SK-N-SH (cell line): ENCODE results near the gene CMTM8. TPM values are rescaled to one million over a fixed set of nuclear protein-coding genes. Genes with fewer than 3 reads are reported as not detected.

Experiments
- CTCF ChIA-PET: fragments of 300-600, 350-600 bp; formaldehyde crosslinking; extraction: SDS; loops from one replicate; lab custom pipeline; 2021; lab: Yijun Ruan, JAX
- POLR2A ChIA-PET: fragments of 350-600 bp; sonication (Branson Sonifier 250); formaldehyde crosslinking; extraction: SDS; loops from one replicate; lab custom pipeline; 2020; ENCODE audit warnings: antibody characterized with exemption, inconsistent platforms; lab: Yijun Ruan, JAX
- DNase-seq: peaks from one replicate; pipeline ENCODE4 v3.0.0; 2012
- H2AFZ ChIP-seq: fragments of 200-600 bp; sonication (generic); 2 replicates; pipeline ENCODE4 v1.8.1; 2016; ENCODE audit warnings: antibody characterized with exemption, mild to moderate bottlenecking, low read depth
- H3F3A ChIP-seq: fragments of 200-600 bp; sonication (generic); replicated peaks from 2 replicates; pipeline ENCODE3; 2016; ENCODE audit warnings: antibody characterized with exemption, mild to moderate bottlenecking; ENCODE audit not compliant: insufficient read depth
- H3K27ac ChIP-seq, 2 experiments: fragments of 200-500 bp in 1 of 2; fragments of 200-600 bp in 1 of 2; sonication (Bioruptor generic) in 1 of 2; sonication (generic), shearing (Covaris generic) in 1 of 2; 2 replicates each; pipeline versions ENCODE4 v1.5.1 to v1.6.1; 2014 to 2016; ENCODE audit warnings: low read depth in 2 of 2, inconsistent platforms in 1 of 2, low read length in 1 of 2, mild to moderate bottlenecking in 1 of 2, mixed read lengths in 1 of 2
- H3K27me3 ChIP-seq: fragments of 200-600 bp; sonication (generic), shearing (Covaris generic); 2 replicates; pipeline ENCODE4 v1.6.1; 2016; ENCODE audit warnings: mixed run types; ENCODE audit not compliant: insufficient read depth
- H3K36me3 ChIP-seq, 2 experiments: fragments of 200-500 bp in 1 of 2; fragments of 200-600 bp in 1 of 2; sonication (Bioruptor generic) in 1 of 2; sonication (generic) in 1 of 2; replicated peaks in 1 of 2; 2 replicates each; pipeline versions ENCODE3 to v1.5.1; 2014 to 2016; ENCODE audit warnings: low read length in 1 of 2, mild to moderate bottlenecking in 1 of 2; ENCODE audit not compliant: insufficient read depth in 2 of 2, control insufficient read depth in 1 of 2
- H3K4me1 ChIP-seq, 2 experiments: fragments of 200-500 bp in 1 of 2; fragments of 200-600 bp in 1 of 2; sonication (Bioruptor generic) in 1 of 2; sonication (generic), shearing (Covaris generic) in 1 of 2; 2 replicates each; pipeline versions ENCODE4 v1.5.1 to v1.6.1; 2014 to 2016; ENCODE audit warnings: low read depth in 1 of 2, low read length in 1 of 2, mixed run types in 1 of 2; ENCODE audit not compliant: insufficient read depth in 2 of 2, control insufficient read depth in 1 of 2
- H3K4me2 ChIP-seq: fragments of 200-600 bp; sonication (generic), shearing (Covaris generic); 2 replicates; pipeline ENCODE4 v1.6.1; 2017; ENCODE audit warnings: mixed run types
- H3K4me3 ChIP-seq, 2 experiments: fragments of 200-500 bp in 1 of 2; fragments of 200-600 bp in 1 of 2; sonication (Bioruptor generic) in 1 of 2; sonication (generic), shearing (Covaris generic) in 1 of 2; 2 replicates each; pipeline versions ENCODE4 v1.5.1 to v1.8.1; 2014 to 2016; ENCODE audit warnings: low read depth in 2 of 2, inconsistent platforms in 1 of 2, low read length in 1 of 2, mild to moderate bottlenecking in 1 of 2, mixed read lengths in 1 of 2, moderate library complexity in 1 of 2
- H3K79me2 ChIP-seq: fragments of 200-600 bp; sonication (generic); 2 replicates; pipeline ENCODE4 v1.8.1; 2017; ENCODE audit warnings: mild to moderate bottlenecking; ENCODE audit not compliant: insufficient read depth
- H3K9ac ChIP-seq: fragments of 200-600 bp; sonication (generic); 2 replicates; pipeline ENCODE4 v1.6.1; 2017; ENCODE audit warnings: mixed run types
- H3K9me2 ChIP-seq: fragments of 200-600 bp; sonication (generic); 2 replicates; pipeline ENCODE4 v1.6.1; 2017; ENCODE audit warnings: mixed run types
- H3K9me3 ChIP-seq: fragments of 200-600 bp; sonication (generic); 2 replicates; pipeline ENCODE4 v1.6.1; 2017; ENCODE audit warnings: mixed run types, mild to moderate bottlenecking, moderate library complexity
- H4K20me1 ChIP-seq: fragments of 200-600 bp; sonication (generic); 2 replicates; pipeline ENCODE4 v1.6.1; 2017; ENCODE audit warnings: mild to moderate bottlenecking, mixed run types; ENCODE audit not compliant: insufficient read depth
- CHD2 ChIP-seq: fragments of 150-350 bp; IDR thresholded peaks from 2 replicates; pipeline ENCODE4 v1.6.1; 2018; ENCODE audit warnings: low read length; ENCODE audit not compliant: partially characterized antibody
- ELF1 ChIP-seq: IDR thresholded peaks from 2 replicates; pipeline ENCODE4 v1.4.0; 2012
- FOSL2 ChIP-seq: IDR thresholded peaks from 2 replicates; pipeline ENCODE4 v1.4.0; 2012; ENCODE audit warnings: low read depth, mild to moderate bottlenecking, moderate library complexity, borderline replicate concordance
- GABPA ChIP-seq: IDR thresholded peaks from 2 replicates; pipeline ENCODE4 v1.4.0; 2012; ENCODE audit warnings: low read depth, mild to moderate bottlenecking
- IRF3 ChIP-seq: fragments of 150-350 bp; IDR thresholded peaks from 2 replicates; pipeline ENCODE4 v1.6.1; 2016; ENCODE audit warnings: mild to moderate bottlenecking, low read depth, low read length
- MAX ChIP-seq: IDR thresholded peaks from 2 replicates; pipeline ENCODE4 v1.4.0; 2012; ENCODE audit warnings: low read depth
- MEF2A ChIP-seq: IDR thresholded peaks from 2 replicates; pipeline ENCODE4 v1.4.0; 2012; ENCODE audit warnings: low read depth, borderline replicate concordance
- NFIC ChIP-seq: IDR thresholded peaks from 2 replicates; pipeline ENCODE4 v1.4.0; 2012; ENCODE audit warnings: borderline replicate concordance
- NRF1 ChIP-seq: IDR thresholded peaks from 2 replicates; pipeline ENCODE4 v1.6.1; 2012; ENCODE audit warnings: low read depth, mild to moderate bottlenecking, low read length
- PBX3 ChIP-seq: IDR thresholded peaks from 2 replicates; pipeline ENCODE4; 2012
- RCOR1 ChIP-seq: fragments of 150-350 bp; IDR thresholded peaks from 2 replicates; pipeline ENCODE4 v1.6.1; 2017; ENCODE audit warnings: antibody characterized with exemption, low read length
- RXRA ChIP-seq: IDR thresholded peaks from 2 replicates; pipeline ENCODE4 v1.4.0; 2012; ENCODE audit warnings: low read depth, mild to moderate bottlenecking, borderline replicate concordance
- SMC3 ChIP-seq: IDR thresholded peaks from 2 replicates; pipeline ENCODE4 v1.6.1; 2012; ENCODE audit warnings: low read depth, low read length, improper control_type of control experiment
- USF1 ChIP-seq: IDR thresholded peaks from 2 replicates; pipeline ENCODE4 v1.4.0; 2012; ENCODE audit warnings: low read depth, borderline replicate concordance
- ZBTB33 ChIP-seq: IDR thresholded peaks from 2 replicates; pipeline ENCODE4 v1.4.0; 2012; ENCODE audit warnings: low read depth, borderline replicate concordance
- WGBS: methylation state at CpG from one replicate; pipeline ENCODE4 v1.1.6; 2017; ENCODE audit warnings: low lambda C conversion rate; 5-methylcytosine and 5-hydroxymethylcytosine counted together
- polyA plus RNA-seq, 3 experiments: library from polyadenylated mRNA; depleted of rRNA; stranded (reverse); fragments of >200 nt; gene quantifications; 2 replicates each; pipeline ENCODE4 v1.2.3, GENCODE V29; 2012

The CMTM8 gene
- polyA plus RNA-seq, 1 of the 3 experiments (the other 2 are of a cell fraction) = 9.7 TPM

- H3K4me2 ChIP-seq = peak overlapping the region; percentile 100
- ChIA-PET POLR2A (no interaction called here), CTCF (interaction anchor here (1.3 to 3.5 kb wide), 3 partner anchors 8 to 75 kb away, joined by 5 to 17 read pairs (median 9); no protein-coding TSS in a partner anchor)
- DNase-seq = peak; percentile 56
- H4K20me1 ChIP-seq = no peaks in the 10 kb centered on the region
- no peaks in the 10 kb centered on the region for H3K9me3 ChIP-seq
- no peaks in the 10 kb centered on the region for H3K27me3 ChIP-seq
- H3K9me2 ChIP-seq = no peaks in the 10 kb centered on the region
- H3K27ac ChIP-seq = peak overlapping the region; percentile 31 to 63; a peak in 3 of 4 replicates
- WGBS = 31% methylated on average over 17 of the region's 18 CpGs
- peaks cover 7% of the 10 kb centered on the region for H3F3A ChIP-seq
- no peaks in the 10 kb centered on the region for H3K36me3 ChIP-seq
- peak overlapping the region; percentile 68 to 86 for H3K4me3 ChIP-seq
- peak overlapping the region; percentile 87 for H3K9ac ChIP-seq
- TF ChIP-seq RCOR1 (no peak), ZBTB33 (no peak), PBX3 (no peak), NFIC (peak; percentile 6; the same call in 1 of the 2 replicates), MAX (no peak)
- peaks cover 51% of the 10 kb centered on the region for H3K79me2 ChIP-seq
- H3K4me1 ChIP-seq = peaks cover 0 to 11% of the 10 kb centered on the region in 2 experiments; a peak in 1 of 4 replicates
- peak overlapping the region; percentile 94 for H2AFZ ChIP-seq
These were observed 154.2 kb downstream of the CMTM8 start for GRCh38 chr3:32392536-32393302.

GRCh38 chr3:32395496-32395895, 157.0 kb downstream of the CMTM8 start:
- no peak for DNase-seq
- Histone ChIP-seq H3K9ac (no peak overlapping the region), H3K79me2 (peaks cover 68% of the 10 kb centered on the region), H3K27me3 (no peaks in the 10 kb centered on the region), H3K9me2 (no peaks in the 10 kb centered on the region), H3K4me3 (no peak overlapping the region), H2AFZ (no peak overlapping the region), H3K4me2 (no peak overlapping the region), H3K9me3 (no peaks in the 10 kb centered on the region), H3K4me1 (peaks cover 0 to 12% of the 10 kb centered on the region in 2 experiments; a peak in 1 of 4 replicates), H4K20me1 (no peaks in the 10 kb centered on the region), H3K36me3 (no peaks in the 10 kb centered on the region), H3K27ac (0 out of 4 replicates have a peak overlapping the region, but pooled peaks of 1 of the 2 experiments have one; percentile 7), H3F3A (peaks cover 14% of the 10 kb centered on the region)
- CTCF ChIA-PET = interaction anchor here (1.1 to 4.4 kb wide), 3 partner anchors 10 to 72 kb away, joined by 4 to 34 read pairs (median 9); no protein-coding TSS in a partner anchor
- POLR2A ChIA-PET = no interaction called here
- WGBS = 89% methylated on average over 2 of the region's 2 CpGs
- TF ChIP-seq IRF3 = no peak
- no peak for TF ChIP-seq CHD2
- TF ChIP-seq USF1 = no peak
- no peak for TF ChIP-seq RXRA
- no peak for TF ChIP-seq NRF1
- no peak for TF ChIP-seq MAX
- TF ChIP-seq ZBTB33 = no peak
- TF ChIP-seq MEF2A = no peak
- TF ChIP-seq SMC3 = no peak
- TF ChIP-seq ELF1 = no peak
- TF ChIP-seq RCOR1 = no peak
- TF ChIP-seq FOSL2 = no peak
- no peak for TF ChIP-seq PBX3
- TF ChIP-seq GABPA = no peak
